GM23338 (cell line): ENCODE measurements around the gene HRH3. TPM values are rescaled to one million over a fixed set of nuclear protein-coding genes. Genes with fewer than 3 reads are reported as not detected.

ENCODE experiments used
- ATAC-seq: fragments of 200-7000 bp; cut with Tn5 transposase; 3 replicates; pipeline ENCODE4 v1.9.1; 2020
- DNase-seq: peaks from one replicate; pipeline ENCODE4 v3.0.0-alpha.2; 2015; ENCODE audit warnings: low spot score
- H2AFZ ChIP-seq: fragments of 200-600 bp; sonication (generic); 2 replicates; pipeline ENCODE4 v1.8.0; 2016; ENCODE audit warnings: antibody characterized with exemption, mild to moderate bottlenecking, moderate library complexity
- H3F3A ChIP-seq: fragments of 200-600 bp; sonication (generic); replicated peaks from 2 replicates; pipeline ENCODE4 v1.8.0; 2017; ENCODE audit warnings: antibody characterized with exemption, mixed run types, low read depth
- H3K27ac ChIP-seq: fragments of 200-600 bp; sonication (generic); 2 replicates; pipeline ENCODE4 v1.6.1; 2016; ENCODE audit warnings: low read depth
- H3K27me3 ChIP-seq: fragments of 200-600 bp; sonication (generic); 2 replicates; pipeline ENCODE4 v1.8.0; 2016; ENCODE audit warnings: mild to moderate bottlenecking, mixed run types, moderate library complexity; ENCODE audit not compliant: insufficient read depth
- H3K36me3 ChIP-seq: fragments of 200-600 bp; sonication (generic); 2 replicates; pipeline ENCODE4 v1.8.0; 2016; ENCODE audit warnings: mild to moderate bottlenecking; ENCODE audit not compliant: insufficient read depth
- H3K4me1 ChIP-seq: fragments of 200-600 bp; sonication (generic); 2 replicates; pipeline ENCODE4 v1.8.0; 2016; ENCODE audit warnings: mild to moderate bottlenecking, moderate library complexity; ENCODE audit not compliant: insufficient read depth
- H3K4me2 ChIP-seq: fragments of 200-600 bp; sonication (generic); 2 replicates; pipeline ENCODE4 v1.7.1; 2017; ENCODE audit warnings: mixed run types
- H3K4me3 ChIP-seq: fragments of 200-600 bp; sonication (generic); 2 replicates; pipeline ENCODE4 v1.6.1; 2016; ENCODE audit warnings: mixed run types
- H3K79me2 ChIP-seq: fragments of 200-600 bp; sonication (generic); replicated peaks from 2 replicates; pipeline ENCODE4 v1.8.0; 2017; ENCODE audit warnings: mild to moderate bottlenecking; ENCODE audit not compliant: insufficient read depth
- H3K9me2 ChIP-seq: fragments of 200-600 bp; sonication (generic); 2 replicates; pipeline ENCODE4 v1.8.0; 2017; ENCODE audit not compliant: insufficient read depth
- H4K20me1 ChIP-seq: fragments of 200-600 bp; sonication (generic); replicated peaks from 2 replicates; pipeline ENCODE4 v1.8.0; 2017; ENCODE audit warnings: mild to moderate bottlenecking; ENCODE audit not compliant: insufficient read depth
- H3K27ac Mint-ChIP-seq: 2 replicates; pipeline ENCODE4 v1.8.0; 2020; ENCODE audit warnings: inconsistent platforms, mild to moderate bottlenecking, moderate library complexity, mixed read lengths
- H3K27me3 Mint-ChIP-seq: 3 replicates; pipeline ENCODE4 v1.8.0; 2022; ENCODE audit warnings: low read depth, mild to moderate bottlenecking, moderate library complexity, mixed read lengths, inconsistent platforms; ENCODE audit not compliant: insufficient read depth, poor library complexity
- H3K36me3 Mint-ChIP-seq: 3 replicates; pipeline ENCODE4 v1.8.0; 2021; ENCODE audit warnings: low read depth, mild to moderate bottlenecking, inconsistent platforms, moderate library complexity, mixed read lengths
- H3K4me1 Mint-ChIP-seq: 3 replicates; pipeline ENCODE4 v1.8.0; 2020; ENCODE audit warnings: mild to moderate bottlenecking, inconsistent platforms, mixed read lengths
- H3K4me3 Mint-ChIP-seq: 3 replicates; pipeline ENCODE4 v1.8.0; 2021; ENCODE audit warnings: moderate library complexity, mild to moderate bottlenecking, inconsistent platforms, mixed read lengths
- H3K9me3 Mint-ChIP-seq: 3 replicates; pipeline ENCODE4 v1.8.0; 2020; ENCODE audit warnings: moderate library complexity, mild to moderate bottlenecking, inconsistent platforms, mixed read lengths
- CREB1 ChIP-seq: fragments of 250-450 bp; sonication (Bioruptor Pico); IDR thresholded peaks from 2 replicates; pipeline ENCODE4 v1.5.0; 2020; ENCODE audit warnings: low read depth, mild to moderate bottlenecking, moderate library complexity
- CTCF ChIP-seq, 2 experiments: fragments of 200-600 bp in 1 of 2; sonication (generic) in 1 of 2; conservative IDR thresholded peaks; 2 replicates each; pipeline versions ENCODE4 v1.5.1 to v1.6.1; 2016 to 2017; ENCODE audit warnings: antibody characterized with exemption in 2 of 2, low read depth in 2 of 2, mild to moderate bottlenecking in 2 of 2, moderate library complexity in 1 of 2
- JUNB ChIP-seq: IDR thresholded peaks from one replicate; pipeline ENCODE4 v1.6.1; 2016; ENCODE audit warnings: antibody characterized with exemption; ENCODE audit not compliant: unreplicated experiment
- NANOG ChIP-seq: IDR thresholded peaks from 2 replicates; pipeline ENCODE4 v1.6.1; 2016; ENCODE audit warnings: antibody characterized with exemption, borderline replicate concordance
- POLR2AphosphoS5 ChIP-seq: IDR thresholded peaks from 2 replicates; pipeline ENCODE4 v1.6.1; 2016; ENCODE audit warnings: antibody characterized with exemption, low read depth
- STAT1 ChIP-seq: IDR thresholded peaks from one replicate; pipeline ENCODE4 v1.6.1; 2016; ENCODE audit warnings: antibody characterized with exemption; ENCODE audit not compliant: unreplicated experiment
- ZNF462 ChIP-seq: fragments of 250-450 bp; sonication (Bioruptor Pico); IDR thresholded peaks from 2 replicates; pipeline ENCODE4 v1.5.0; 2020; ENCODE audit warnings: mild to moderate bottlenecking, moderate library complexity
- polyA plus RNA-seq: library from polyadenylated mRNA; unstranded; fragments of >200 nt; fragmentation: Nextera tagmentation; extraction: Ambion mirVana; gene quantifications from 2 replicates; pipeline ENCODE4 v1.2.1, GENCODE V29; 2016
- total RNA-seq: library from RNA; depleted of rRNA; stranded (reverse); fragments of >200 nt; shearing (Covaris generic); gene quantifications from 2 replicates; pipeline ENCODE4 v1.2.3, GENCODE V29; 2014

The HRH3 gene
- total and polyA plus RNA-seq, 2 experiments from 2014 or later, result 1.5 to 5.2 TPM

- TF ChIP-seq ZNF462 (no peak), STAT1 (no peak), NANOG (no peak), CREB1 (no peak), JUNB (no peak)
Observed at GRCh38 chr20:62183426-62184142, 36.5 kb downstream of the HRH3 start (continued).

- Histone ChIP-seq H3K27ac (peak within 1 kb of the TSS; percentile 93), H3K79me2 (peaks cover 37% of the 10 kb centered on the region)
- TF ChIP-seq POLR2AphosphoS5 (peak; percentile 97), CTCF (conservative IDR thresholded peaks at IDR 0.05; ENCODE audit: low read depth in 2 of 2) (no peak)
Observed at GRCh38 chr20:62182469-62183425, 37.3 kb downstream of the HRH3 start, which contains the start of gene MTG2. Gene MTG2, plus strand, starts transcription at chr20:62183028. Its CDS starts 10,393 bp downstream, at chr20:62193421.

More at GRCh38 chr20:62182469-62183425, 37.3 kb downstream of the HRH3 start, which contains the start of gene MTG2:
- no peaks in the 10 kb centered on the region for H3K9me3 Mint-ChIP-seq
- Histone ChIP-seq H3F3A (peaks cover 7% of the 10 kb centered on the region), H3K4me2 (peak within 1 kb of the TSS; percentile 95), H3K27me3 (no peaks in the 10 kb centered on the region), H3K4me1 (peaks cover 7% of the 10 kb centered on the region; the same call in 1 of the 2 replicates), H3K4me3 (peak within 1 kb of the TSS; percentile 100), H4K20me1 (0 out of 2 replicates have a peak, but pooled peaks cover 7% of the 10 kb centered on the region), H3K36me3 (no peaks in the 10 kb centered on the region), H3K9me2 (no peaks in the 10 kb centered on the region), H2AFZ (peak within 1 kb of the TSS; percentile 90)
- peak within 1 kb of the TSS; percentile 94 for H3K27ac Mint-ChIP-seq
- peak within 1 kb of the TSS; percentile 93 for H3K4me3 Mint-ChIP-seq
- peaks cover 9% of the 10 kb centered on the region for H3K27me3 Mint-ChIP-seq
- peaks cover 4% of the 10 kb centered on the region; the same call in 2 of the 3 replicates for H3K36me3 Mint-ChIP-seq
- ATAC-seq (peak; percentile 96), DNase-seq (peak; percentile 98)
- peaks cover 14% of the 10 kb centered on the region for H3K4me1 Mint-ChIP-seq
